Keratinocyte (primary cell): ENCODE measurements around the gene MLLT3. TPM values are rescaled to one million over a fixed set of nuclear protein-coding genes. Genes with fewer than 3 reads are reported as not detected.
A peak's percentile ranks its signal among the peaks of the same experiment; 100 is the strongest.

Experiments used
- DNase-seq: peaks from one replicate; pipeline ENCODE4 v3.0.0-alpha.2; 2011; ENCODE audit warnings: low read depth, missing footprints, low spot score
- FAIRE-seq: peaks from 2 replicates; lab custom pipeline; 2011; peaks lifted over from hg19 to GRCh38; lab: Jason Lieb, UNC
- H2AFZ ChIP-seq: 2 replicates; pipeline ENCODE4 v1.6.0; 2012; ENCODE audit warnings: low read length, control low read depth, inconsistent platforms; ENCODE audit not compliant: control insufficient read depth
- H3K27ac ChIP-seq: 2 replicates; pipeline ENCODE4 v1.5.1; 2011; ENCODE audit warnings: low read length; ENCODE audit not compliant: control insufficient read depth, insufficient read depth
- H3K27me3 ChIP-seq: 3 replicates; pipeline ENCODE4 v1.6.0; 2011; ENCODE audit warnings: low read length; ENCODE audit not compliant: control insufficient read depth, insufficient read depth; ENCODE audit errors: extremely low read depth
- H3K36me3 ChIP-seq, 2 experiments: 2 replicates in 1 of 2; 3 replicates in 1 of 2; pipeline ENCODE4 v1.5.1; 2011; ENCODE audit warnings: low read length in 2 of 2, mild to moderate bottlenecking in 1 of 2; ENCODE audit not compliant: control insufficient read depth in 2 of 2, insufficient read depth in 2 of 2; ENCODE audit errors: extremely low read depth in 1 of 2
- H3K4me1 ChIP-seq: 3 replicates; pipeline ENCODE4 v1.5.1; 2011; ENCODE audit warnings: low read length; ENCODE audit not compliant: control insufficient read depth, insufficient read depth; ENCODE audit errors: extremely low read depth
- H3K4me2 ChIP-seq: 3 replicates; pipeline ENCODE4 v1.6.0; 2011; ENCODE audit warnings: low read depth, low read length; ENCODE audit not compliant: control insufficient read depth, insufficient read depth; ENCODE audit errors: extremely low read depth
- H3K4me3 ChIP-seq, 3 experiments: fragments of 200-600 bp in 1 of 3; sonication (generic) in 1 of 3; 2 replicates in 2 of 3; 3 replicates in 1 of 3; pipeline ENCODE4 v1.5.1; 2011 to 2016; ENCODE audit warnings: low read length in 3 of 3, mild to moderate bottlenecking in 3 of 3, control low read depth in 2 of 3, inconsistent platforms in 1 of 3, low read depth in 1 of 3, mixed read lengths in 1 of 3, mixed run types in 1 of 3, moderate library complexity in 1 of 3; ENCODE audit not compliant: control insufficient read depth in 2 of 3, insufficient read depth in 2 of 3; ENCODE audit errors: extremely low read depth in 1 of 3
- H3K79me2 ChIP-seq: 2 replicates; pipeline ENCODE4 v1.6.0; 2012; ENCODE audit warnings: low read length; ENCODE audit not compliant: control insufficient read depth, insufficient read depth
- H3K9ac ChIP-seq: 3 replicates; pipeline ENCODE4 v1.6.0; 2011; ENCODE audit warnings: low read length; ENCODE audit not compliant: control insufficient read depth, insufficient read depth; ENCODE audit errors: extremely low read depth
- H3K9me1 ChIP-seq: 3 replicates; pipeline ENCODE4 v1.6.0; 2011; ENCODE audit warnings: low read length; ENCODE audit not compliant: control insufficient read depth, insufficient read depth; ENCODE audit errors: extremely low read depth
- H3K9me3 ChIP-seq: 2 replicates; pipeline ENCODE4 v1.5.1; 2012; ENCODE audit warnings: low read depth, low read length; ENCODE audit not compliant: control insufficient read depth
- H4K20me1 ChIP-seq: 3 replicates; pipeline ENCODE4 v1.6.0; 2011; ENCODE audit warnings: low read length; ENCODE audit not compliant: control insufficient read depth, insufficient read depth; ENCODE audit errors: extremely low read depth
- EZH2 ChIP-seq: IDR thresholded peaks from one replicate; pipeline ENCODE4 v1.6.1; 2012; ENCODE audit warnings: inconsistent platforms, mild to moderate bottlenecking, low read length, moderate library complexity
- dilution Hi-C: fragments of 300-500 bp; cut with MboI; formaldehyde crosslinking; loops from one replicate; pipeline ENCODE4 v1.7.0; 2020; ENCODE audit warnings: low sequenced_read_pairs; ENCODE audit not compliant: extremely low pct_ligation_motif_present
- polyA plus RNA-seq, 5 experiments: library from polyadenylated mRNA; depleted of rRNA in 3 of 5; stranded (reverse) in 3 of 5; stranded (forward) in 1 of 5; unstranded in 1 of 5; fragments of >200 nt; gene quantifications; 1 replicate in 1 of 5; 2 replicates in 3 of 5; 3 replicates in 1 of 5; pipeline versions ENCODE4 v1.2.1 to v1.2.3, GENCODE V29; 2011 to 2012; ENCODE audit warnings: missing spikeins in 2 of 5, low read depth in 1 of 5, low replicate concordance in 1 of 5
- TF ChIP-seq, protein P1 (sequence below), 3 experiments: IDR thresholded peaks in 1 of 3; conservative IDR thresholded peaks in 1 of 3; optimal IDR thresholded peaks in 1 of 3; 2 replicates in 2 of 3; 3 replicates in 1 of 3; pipeline versions ENCODE3 to v1.5.1; 2011; ENCODE audit warnings: low read length in 3 of 3, mild to moderate bottlenecking in 3 of 3, moderate library complexity in 2 of 3, control low read depth in 1 of 3, inconsistent platforms in 1 of 3; ENCODE audit not compliant: insufficient read depth in 2 of 3; ENCODE audit errors: extremely low read depth in 1 of 3

Gene MLLT3
- polyA plus RNA-seq, 1 donor (not counting 4 experiments of a cell fraction or from before 2014, with no cell fraction given), result 17.0 TPM

DNA sequence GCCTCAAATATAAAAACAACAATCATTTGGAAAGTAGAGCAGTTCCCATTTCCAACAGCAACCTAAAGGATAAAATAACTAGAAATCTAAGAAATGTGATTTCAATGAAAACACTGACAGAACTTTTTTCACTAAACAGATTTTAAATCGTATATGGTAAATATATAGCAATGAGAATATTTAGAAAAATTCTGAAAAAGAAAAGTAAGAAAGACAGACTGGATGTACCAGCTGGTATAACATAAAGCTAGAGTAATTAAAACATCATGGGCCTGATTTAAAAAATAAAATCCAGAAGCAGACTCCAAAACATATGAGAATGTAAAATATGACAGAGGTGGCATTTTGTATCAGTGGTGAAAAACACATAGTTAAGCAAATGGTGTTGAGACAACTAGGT is 308.9 kb downstream of the MLLT3 start:
- FAIRE-seq, result no peak
- Histone ChIP-seq H3K4me3 (no peak overlapping the region), H3K27me3 (no peaks in the 10 kb centered on the region), H3K27ac (no peak overlapping the region), H2AFZ (no peak overlapping the region), H3K9ac (no peak overlapping the region), H3K79me2 (no peaks in the 10 kb centered on the region), H3K4me1 (peaks cover 20% of the 10 kb centered on the region), H3K9me1 (no peaks in the 10 kb centered on the region), H4K20me1 (no peaks in the 10 kb centered on the region), H3K36me3 (no peaks in the 10 kb centered on the region), H3K4me2 (no peak overlapping the region), H3K9me3 (no peaks in the 10 kb centered on the region)
- dilution Hi-C loops, result no loop called here
- TF ChIP-seq, protein P1, sequence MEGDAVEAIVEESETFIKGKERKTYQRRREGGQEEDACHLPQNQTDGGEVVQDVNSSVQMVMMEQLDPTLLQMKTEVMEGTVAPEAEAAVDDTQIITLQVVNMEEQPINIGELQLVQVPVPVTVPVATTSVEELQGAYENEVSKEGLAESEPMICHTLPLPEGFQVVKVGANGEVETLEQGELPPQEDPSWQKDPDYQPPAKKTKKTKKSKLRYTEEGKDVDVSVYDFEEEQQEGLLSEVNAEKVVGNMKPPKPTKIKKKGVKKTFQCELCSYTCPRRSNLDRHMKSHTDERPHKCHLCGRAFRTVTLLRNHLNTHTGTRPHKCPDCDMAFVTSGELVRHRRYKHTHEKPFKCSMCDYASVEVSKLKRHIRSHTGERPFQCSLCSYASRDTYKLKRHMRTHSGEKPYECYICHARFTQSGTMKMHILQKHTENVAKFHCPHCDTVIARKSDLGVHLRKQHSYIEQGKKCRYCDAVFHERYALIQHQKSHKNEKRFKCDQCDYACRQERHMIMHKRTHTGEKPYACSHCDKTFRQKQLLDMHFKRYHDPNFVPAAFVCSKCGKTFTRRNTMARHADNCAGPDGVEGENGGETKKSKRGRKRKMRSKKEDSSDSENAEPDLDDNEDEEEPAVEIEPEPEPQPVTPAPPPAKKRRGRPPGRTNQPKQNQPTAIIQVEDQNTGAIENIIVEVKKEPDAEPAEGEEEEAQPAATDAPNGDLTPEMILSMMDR (optimal IDR thresholded peaks at IDR 0.05 in 1 of 3, IDR thresholded peaks at IDR 0.05 in 1 of 3, conservative IDR thresholded peaks at IDR 0.05 in 1 of 3; ENCODE audit: extremely low read depth in 1 of 3, insufficient read depth in 2 of 3, low read length in 3 of 3), result no peak
- TF ChIP-seq EZH2, result no peak
- DNase-seq, result no peak

DNA sequence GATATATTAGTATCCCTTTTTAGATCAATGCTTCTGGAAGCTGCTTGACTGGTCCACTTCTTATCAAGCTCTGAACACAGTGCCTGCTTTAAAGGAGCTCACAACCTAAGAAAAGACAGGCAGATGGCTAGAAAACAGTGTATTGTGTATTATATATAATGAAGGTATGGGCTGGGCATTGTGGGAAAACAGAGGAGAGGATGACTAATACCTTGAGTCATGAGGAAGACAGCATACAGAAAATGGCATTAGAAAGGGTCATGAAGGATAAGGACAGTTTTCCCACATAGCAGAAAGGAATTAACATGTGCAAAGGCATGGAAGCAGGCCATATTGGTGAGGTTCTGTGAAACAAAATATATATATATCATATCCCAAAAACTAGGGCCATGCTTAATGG is 309.6 kb downstream of the MLLT3 start:
- H2AFZ ChIP-seq, result peak overlapping the region; percentile 60
- H3K79me2 ChIP-seq, result no peaks in the 10 kb centered on the region
- H3K9me1 ChIP-seq, result no peaks in the 10 kb centered on the region
- H3K36me3 ChIP-seq, result no peaks in the 10 kb centered on the region
- peak overlapping the region; percentile 15 for H3K27ac ChIP-seq
- no peak overlapping the region for H3K9ac ChIP-seq
- no peaks in the 10 kb centered on the region for H3K27me3 ChIP-seq
- H3K9me3 ChIP-seq, result no peaks in the 10 kb centered on the region
- no peak overlapping the region for H3K4me3 ChIP-seq
- FAIRE-seq (peak; percentile 61), DNase-seq (no peak)
- TF ChIP-seq, protein P1 (optimal IDR thresholded peaks at IDR 0.05 in 1 of 3, IDR thresholded peaks at IDR 0.05 in 1 of 3, conservative IDR thresholded peaks at IDR 0.05 in 1 of 3; ENCODE audit: extremely low read depth in 1 of 3, insufficient read depth in 2 of 3, low read length in 3 of 3), result no peak
- no peak for TF ChIP-seq EZH2
- dilution Hi-C loops, result no loop called here
- no peak overlapping the region for H3K4me2 ChIP-seq
- H4K20me1 ChIP-seq, result no peaks in the 10 kb centered on the region
- peaks cover 20% of the 10 kb centered on the region for H3K4me1 ChIP-seq
